T-helper 1 cell treated with Interleukin-12 subunit alpha and Interleukin-12 subunit beta and Interleukin-4 antibody, amounts not matched to agents 30 μg/mL and 1 μg/mL, for 36 hours (primary cell): ENCODE results near the gene MTHFD1L.

Source experiments
- H3K27ac Mint-ChIP-seq: one replicate; pipeline ENCODE4 v1.8.0; 2021; ENCODE audit warnings: mild to moderate bottlenecking, mixed read lengths
- H3K27me3 Mint-ChIP-seq: one replicate; pipeline ENCODE4 v1.8.0; 2021; ENCODE audit warnings: low read depth, mixed read lengths
- H3K36me3 Mint-ChIP-seq: one replicate; pipeline ENCODE4 v1.8.0; 2021; ENCODE audit warnings: low read depth, mixed read lengths
- H3K4me1 Mint-ChIP-seq: one replicate; pipeline ENCODE4 v1.8.0; 2021; ENCODE audit warnings: low read depth, mixed read lengths
- H3K4me3 Mint-ChIP-seq: one replicate; pipeline ENCODE4 v1.8.0; 2021; ENCODE audit warnings: mild to moderate bottlenecking, moderate library complexity, mixed read lengths
- H3K9me3 Mint-ChIP-seq: one replicate; pipeline ENCODE4 v1.8.0; 2021; ENCODE audit warnings: mixed read lengths

Gene MTHFD1L

DNA sequence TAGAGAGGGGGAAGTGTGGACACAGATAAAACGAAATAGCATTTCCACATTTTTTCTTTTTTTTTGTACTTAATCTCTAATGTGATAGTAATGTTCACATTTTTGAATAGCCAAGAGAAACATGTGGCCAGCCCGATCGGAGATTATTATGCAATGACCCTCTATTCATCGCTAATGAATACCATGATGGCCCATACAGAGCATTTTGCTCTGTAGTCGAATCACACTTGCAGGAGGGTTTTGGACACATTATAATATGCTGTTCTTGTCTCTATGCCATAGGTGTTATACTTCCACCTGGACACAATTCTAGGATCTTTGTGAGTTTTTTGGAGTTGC is 60.1 kb downstream of the MTHFD1L start:
- no peak overlapping the region for H3K4me3 Mint-ChIP-seq
- H3K9me3 Mint-ChIP-seq, result no peaks in the 10 kb centered on the region
- H3K27ac Mint-ChIP-seq, result no peak overlapping the region
- no peaks in the 10 kb centered on the region for H3K27me3 Mint-ChIP-seq
- no peaks in the 10 kb centered on the region for H3K4me1 Mint-ChIP-seq
- peaks cover 13% of the 10 kb centered on the region for H3K36me3 Mint-ChIP-seq

DNA sequence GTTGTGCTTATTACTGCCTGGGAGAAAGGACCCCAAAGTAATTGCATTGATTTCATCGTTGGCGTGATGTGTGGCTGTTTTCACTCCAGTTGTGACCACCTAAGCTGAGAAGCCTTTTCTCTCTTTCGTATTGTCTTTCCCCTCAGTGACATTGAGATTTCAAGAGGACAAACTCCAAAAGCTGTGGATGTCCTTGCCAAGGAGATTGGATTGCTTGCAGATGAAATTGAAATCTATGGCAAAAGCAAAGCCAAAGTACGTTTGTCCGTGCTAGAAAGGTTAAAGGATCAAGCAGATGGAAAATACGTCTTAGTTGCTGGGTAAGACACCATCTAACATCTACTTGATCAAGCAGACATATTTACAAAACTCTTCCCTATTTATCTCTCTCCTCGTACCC is 60.5 kb downstream of the MTHFD1L start:
- no peak overlapping the region for H3K27ac Mint-ChIP-seq
- no peaks in the 10 kb centered on the region for H3K4me1 Mint-ChIP-seq
- no peaks in the 10 kb centered on the region for H3K9me3 Mint-ChIP-seq
- peaks cover 13% of the 10 kb centered on the region for H3K36me3 Mint-ChIP-seq
- H3K27me3 Mint-ChIP-seq, result no peaks in the 10 kb centered on the region
- no peak overlapping the region for H3K4me3 Mint-ChIP-seq

DNA sequence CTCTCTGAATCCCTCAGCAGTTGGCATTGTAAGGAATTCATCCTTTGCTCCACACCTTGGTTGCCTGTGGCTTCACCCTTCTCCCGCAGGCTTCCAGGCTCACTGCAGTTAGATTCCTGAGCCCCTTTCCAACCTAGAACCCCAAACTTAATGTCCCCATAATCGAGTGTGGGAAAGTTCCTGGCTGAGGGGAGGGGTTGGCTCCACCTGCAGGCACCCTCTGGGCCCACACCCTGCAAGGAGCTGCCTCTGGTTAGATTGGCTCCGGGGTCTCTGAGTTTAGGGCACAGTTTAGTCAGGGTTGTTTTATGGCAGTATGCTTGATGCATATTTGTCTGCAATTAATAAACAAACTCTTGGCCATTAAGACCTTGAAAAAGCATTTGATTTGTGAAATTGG is 63.4 kb downstream of the MTHFD1L start:
- Mint-ChIP-seq H3K4me1 (no peaks in the 10 kb centered on the region), H3K4me3 (no peak overlapping the region), H3K9me3 (no peaks in the 10 kb centered on the region), H3K27ac (no peak overlapping the region), H3K36me3 (peaks cover 13% of the 10 kb centered on the region), H3K27me3 (no peaks in the 10 kb centered on the region)

DNA sequence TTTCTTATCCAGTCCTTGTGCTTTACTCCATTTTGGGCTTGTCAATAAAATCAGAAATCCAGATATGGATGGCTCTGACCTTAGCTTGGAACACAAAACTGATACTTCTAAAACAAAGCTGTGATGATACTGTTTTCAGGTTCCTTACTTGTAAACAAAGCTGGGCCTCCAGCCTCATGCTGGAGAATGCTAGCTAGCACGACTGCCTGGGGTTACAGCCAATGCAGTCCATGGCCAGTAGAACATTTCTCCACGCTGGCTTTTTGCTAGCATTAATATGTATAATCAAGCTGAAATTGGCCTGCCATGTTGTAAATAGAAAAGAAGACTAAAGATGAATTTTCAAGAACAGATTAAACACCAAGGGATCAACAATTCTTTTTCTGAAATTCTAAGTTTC is 63.9 kb downstream of the MTHFD1L start:
- Mint-ChIP-seq H3K27me3 (no peaks in the 10 kb centered on the region), H3K9me3 (no peaks in the 10 kb centered on the region), H3K4me3 (no peak overlapping the region), H3K4me1 (no peaks in the 10 kb centered on the region), H3K36me3 (peaks cover 16% of the 10 kb centered on the region), H3K27ac (no peak overlapping the region)

DNA sequence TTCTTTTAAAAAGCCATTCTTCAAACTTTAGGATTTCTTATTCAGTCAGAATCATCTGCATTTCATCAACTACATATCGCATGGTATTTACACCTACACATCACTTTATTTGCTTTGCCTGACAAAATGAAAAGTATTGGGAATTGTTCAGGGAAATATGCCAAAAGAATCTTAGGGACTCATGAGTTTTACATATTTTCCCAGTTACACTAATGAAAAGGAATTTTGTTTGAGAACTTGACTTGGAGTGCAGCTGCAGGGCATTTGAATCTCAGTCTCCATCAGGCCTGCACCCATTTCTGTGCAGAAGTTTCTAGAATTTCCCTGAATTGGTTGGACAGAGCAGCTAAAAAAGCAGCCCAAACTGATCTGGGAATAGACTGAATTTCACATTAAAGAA is 65.3 kb downstream of the MTHFD1L start:
- H3K4me1 Mint-ChIP-seq, result no peaks in the 10 kb centered on the region
- H3K9me3 Mint-ChIP-seq, result no peaks in the 10 kb centered on the region
- no peak overlapping the region for H3K27ac Mint-ChIP-seq
- H3K27me3 Mint-ChIP-seq, result no peaks in the 10 kb centered on the region
- H3K4me3 Mint-ChIP-seq, result no peak overlapping the region
- peaks cover 13% of the 10 kb centered on the region for H3K36me3 Mint-ChIP-seq

DNA sequence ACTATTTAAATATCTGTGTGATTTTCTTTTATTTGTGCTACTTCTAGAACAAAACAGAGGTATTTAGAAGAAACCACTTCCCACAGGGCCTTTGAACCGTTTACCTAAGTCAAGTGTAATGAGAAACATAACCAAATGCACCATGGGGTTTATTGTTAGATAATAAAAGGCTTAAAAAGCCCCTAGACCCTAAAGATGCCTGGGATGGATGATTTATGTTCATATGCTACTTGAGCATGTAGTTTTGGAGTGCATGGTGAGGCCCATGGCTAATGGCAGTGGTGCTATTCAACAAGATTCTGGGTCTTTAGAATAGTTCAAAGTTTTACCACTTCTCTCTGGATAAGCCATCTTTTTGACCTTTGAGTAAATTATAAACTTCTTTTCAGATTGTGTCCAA is 65.9 kb downstream of the MTHFD1L start:
- Mint-ChIP-seq H3K27me3 (no peaks in the 10 kb centered on the region), H3K36me3 (peaks cover 11% of the 10 kb centered on the region), H3K27ac (no peak overlapping the region)

DNA sequence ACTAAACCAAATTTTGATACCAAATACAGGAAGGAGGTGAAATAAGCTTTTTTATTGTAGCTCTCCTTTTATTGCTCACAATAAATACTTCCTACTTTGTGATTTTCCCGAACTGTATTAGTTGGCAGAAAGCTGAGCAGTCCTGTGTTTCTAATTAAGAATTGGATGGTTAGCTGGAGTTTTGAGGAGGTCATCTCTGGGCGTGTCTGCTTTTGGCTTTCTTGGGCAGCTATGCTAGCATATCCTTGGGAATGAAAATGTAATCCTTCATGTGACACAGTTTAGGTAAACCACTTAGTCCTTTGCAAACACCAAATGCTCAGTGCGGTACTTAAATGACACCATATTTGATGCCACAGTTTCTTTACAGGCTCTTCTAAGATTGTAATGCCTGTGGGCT is 67.5 kb downstream of the MTHFD1L start:
- Mint-ChIP-seq H3K4me3 (no peak overlapping the region), H3K9me3 (no peaks in the 10 kb centered on the region), H3K27me3 (no peaks in the 10 kb centered on the region), H3K36me3 (peaks cover 14% of the 10 kb centered on the region), H3K27ac (no peak overlapping the region), H3K4me1 (no peaks in the 10 kb centered on the region)

More for the DNA sequence above, 65.9 kb downstream of the MTHFD1L start:
- Mint-ChIP-seq H3K4me1 (no peaks in the 10 kb centered on the region), H3K9me3 (no peaks in the 10 kb centered on the region), H3K4me3 (no peak overlapping the region)

DNA sequence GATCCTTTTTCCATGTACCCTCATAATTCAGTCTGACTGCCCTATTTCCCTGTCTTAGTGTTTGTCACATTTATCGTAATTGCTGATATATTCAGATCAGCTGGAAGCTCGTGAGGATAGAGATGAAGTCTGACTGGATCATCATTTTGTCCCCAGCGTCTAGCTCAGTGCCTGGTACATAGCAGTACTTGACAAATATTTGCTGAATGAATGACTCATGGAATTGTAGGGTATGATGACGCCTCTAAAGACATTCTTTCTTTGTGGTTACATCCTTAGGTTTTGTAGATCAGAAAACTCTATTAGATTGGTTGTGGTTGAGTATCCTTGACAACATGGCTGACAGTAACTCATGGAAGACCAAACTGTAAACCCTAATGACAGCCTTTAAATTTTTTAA is 68.9 kb downstream of the MTHFD1L start:
- H3K27me3 Mint-ChIP-seq, result no peaks in the 10 kb centered on the region
- no peaks in the 10 kb centered on the region for H3K9me3 Mint-ChIP-seq
- H3K4me3 Mint-ChIP-seq, result no peak overlapping the region
- no peak overlapping the region for H3K27ac Mint-ChIP-seq
- H3K36me3 Mint-ChIP-seq, result peaks cover 18% of the 10 kb centered on the region
- H3K4me1 Mint-ChIP-seq, result no peaks in the 10 kb centered on the region

DNA sequence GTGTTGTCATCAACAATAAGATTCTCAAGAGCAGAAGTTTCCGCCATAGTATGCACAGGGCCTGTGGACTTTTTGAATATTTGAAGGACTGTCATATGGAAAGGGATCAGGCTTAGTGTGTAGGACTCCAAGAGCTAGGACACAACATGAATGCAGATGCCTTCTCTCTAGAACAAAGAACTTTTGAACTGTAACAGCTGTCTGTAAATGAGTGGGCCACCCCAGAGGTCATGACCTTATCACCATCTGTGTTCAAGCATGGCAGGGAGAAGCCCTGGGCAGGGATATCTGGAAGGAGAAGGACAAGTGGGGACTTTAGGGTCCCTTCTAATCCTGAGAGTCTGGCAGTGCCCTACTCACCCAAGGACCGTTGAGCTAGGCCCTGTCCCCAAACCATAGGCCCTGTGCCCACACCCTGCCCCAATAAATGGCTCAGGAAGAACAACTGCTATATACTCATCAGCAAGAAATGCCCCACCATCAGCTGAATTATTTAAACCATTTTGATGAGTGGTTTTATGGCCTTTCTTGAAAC is 70.6 kb downstream of the MTHFD1L start:
- H3K4me3 Mint-ChIP-seq, result no peak overlapping the region
- H3K27ac Mint-ChIP-seq, result no peak overlapping the region
- H3K36me3 Mint-ChIP-seq, result peaks cover 23% of the 10 kb centered on the region

DNA sequence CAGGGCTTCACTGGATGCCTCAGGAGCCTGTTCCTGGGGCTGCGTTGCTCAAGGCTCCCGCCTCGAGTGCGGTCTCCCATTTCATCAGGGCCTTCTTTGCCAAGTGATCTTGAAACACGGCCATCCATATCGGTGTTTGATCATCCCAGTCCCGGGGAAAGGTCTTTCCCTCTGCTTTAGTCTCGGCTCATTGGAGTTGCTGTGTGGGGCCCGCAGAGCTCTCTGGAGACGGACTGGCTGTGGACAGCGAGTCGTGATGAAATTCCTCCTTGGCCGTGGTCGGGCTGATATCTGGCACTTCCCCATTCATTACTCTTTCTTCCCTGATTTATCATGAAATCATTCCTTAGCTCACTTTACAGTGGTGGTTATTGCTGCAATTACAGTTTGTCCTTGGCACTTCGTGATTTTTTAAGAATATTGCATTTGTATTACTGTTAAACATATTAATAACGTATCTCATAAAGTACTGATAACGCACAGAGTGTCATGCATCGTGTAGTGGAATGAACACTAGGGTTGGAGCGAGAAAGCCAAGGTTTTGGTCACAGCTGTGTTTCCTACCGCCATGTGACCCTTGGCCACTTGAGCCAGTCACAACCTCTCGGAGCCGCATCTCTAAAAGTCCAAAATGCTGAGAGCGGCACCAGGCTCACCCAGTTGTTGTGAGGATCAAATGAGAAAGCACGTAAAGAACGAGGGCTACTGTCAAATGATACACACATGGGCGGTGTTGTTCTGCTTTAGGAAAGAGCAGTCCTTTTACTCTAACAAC is 71.8 kb downstream of the MTHFD1L start:
- H3K27me3 Mint-ChIP-seq, result no peaks in the 10 kb centered on the region
- H3K4me3 Mint-ChIP-seq, result no peak overlapping the region
- peaks cover 28% of the 10 kb centered on the region for H3K36me3 Mint-ChIP-seq
- H3K27ac Mint-ChIP-seq, result no peak overlapping the region
- H3K9me3 Mint-ChIP-seq, result no peaks in the 10 kb centered on the region
- H3K4me1 Mint-ChIP-seq, result peaks cover 4% of the 10 kb centered on the region

More for the DNA sequence above, 70.6 kb downstream of the MTHFD1L start:
- Mint-ChIP-seq H3K9me3 (no peaks in the 10 kb centered on the region), H3K27me3 (no peaks in the 10 kb centered on the region), H3K4me1 (peaks cover 4% of the 10 kb centered on the region)

DNA sequence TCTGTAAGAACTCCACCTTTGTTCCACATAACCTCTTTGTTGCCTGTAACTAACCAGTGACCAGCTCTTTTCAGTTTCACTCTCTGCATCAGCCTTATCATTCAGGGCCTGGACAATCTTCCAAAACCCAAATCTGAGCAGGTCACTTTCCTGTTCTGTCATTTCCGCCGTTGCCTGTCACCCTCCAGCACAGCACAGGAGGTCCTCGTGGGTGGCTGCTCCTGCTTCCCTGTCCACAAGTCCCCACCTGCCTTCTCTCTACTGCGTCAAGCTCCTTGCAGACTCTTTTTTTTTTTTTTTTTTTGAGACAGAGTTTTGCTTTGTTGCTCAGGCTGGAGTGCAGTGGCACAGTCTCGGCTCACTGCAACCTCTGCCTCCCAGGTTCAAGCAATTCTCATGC is 73.9 kb downstream of the MTHFD1L start:
- Mint-ChIP-seq H3K9me3 (no peaks in the 10 kb centered on the region), H3K27me3 (no peaks in the 10 kb centered on the region), H3K4me1 (peaks cover 4% of the 10 kb centered on the region), H3K36me3 (peaks cover 22% of the 10 kb centered on the region), H3K27ac (no peak overlapping the region), H3K4me3 (no peak overlapping the region)

DNA sequence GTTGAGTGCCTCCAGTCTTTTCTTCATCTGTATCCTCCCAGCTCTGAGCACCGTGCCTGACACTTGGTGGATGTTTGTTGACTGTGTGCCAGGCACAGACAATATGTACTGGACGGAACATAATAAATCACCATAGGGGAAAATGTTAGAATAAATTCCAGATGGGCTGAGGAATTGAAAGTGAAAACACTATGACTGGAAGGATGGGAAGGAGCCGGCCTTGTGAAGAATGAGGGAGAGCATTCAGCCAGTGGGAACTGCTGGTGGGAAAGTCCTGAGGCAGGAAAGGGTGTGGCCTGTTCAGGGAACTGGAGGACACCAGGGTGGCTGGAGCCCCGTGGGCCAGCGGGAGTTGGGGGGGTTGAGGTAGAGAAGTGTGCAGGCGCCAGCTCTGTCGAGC is 75.4 kb downstream of the MTHFD1L start:
- H3K4me1 Mint-ChIP-seq, result peaks cover 4% of the 10 kb centered on the region
- H3K9me3 Mint-ChIP-seq, result no peaks in the 10 kb centered on the region
- no peak overlapping the region for H3K4me3 Mint-ChIP-seq
- H3K27me3 Mint-ChIP-seq, result no peaks in the 10 kb centered on the region
- H3K36me3 Mint-ChIP-seq, result peaks cover 22% of the 10 kb centered on the region
- H3K27ac Mint-ChIP-seq, result no peak overlapping the region

DNA sequence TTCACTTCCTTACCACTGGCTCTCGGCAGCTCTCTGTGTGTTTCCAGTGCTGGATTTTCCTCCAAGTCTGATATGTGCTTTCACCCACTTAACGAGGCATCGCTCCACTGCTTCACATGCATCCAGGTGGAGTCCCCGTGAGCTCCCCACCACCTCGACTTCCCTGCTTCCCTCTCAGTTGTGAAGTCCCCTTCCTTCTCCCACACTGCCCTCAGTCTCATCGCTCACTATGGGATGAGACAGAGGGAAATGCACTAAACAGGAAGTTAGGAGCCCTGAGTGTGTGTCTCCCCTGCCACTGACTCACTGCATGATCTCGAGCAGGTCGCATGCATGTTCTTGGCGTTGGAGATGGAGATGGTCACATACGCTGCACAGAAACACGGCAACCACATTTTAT is 84.0 kb downstream of the MTHFD1L start:
- Mint-ChIP-seq H3K4me3 (no peak overlapping the region), H3K36me3 (peaks cover 34% of the 10 kb centered on the region)

DNA sequence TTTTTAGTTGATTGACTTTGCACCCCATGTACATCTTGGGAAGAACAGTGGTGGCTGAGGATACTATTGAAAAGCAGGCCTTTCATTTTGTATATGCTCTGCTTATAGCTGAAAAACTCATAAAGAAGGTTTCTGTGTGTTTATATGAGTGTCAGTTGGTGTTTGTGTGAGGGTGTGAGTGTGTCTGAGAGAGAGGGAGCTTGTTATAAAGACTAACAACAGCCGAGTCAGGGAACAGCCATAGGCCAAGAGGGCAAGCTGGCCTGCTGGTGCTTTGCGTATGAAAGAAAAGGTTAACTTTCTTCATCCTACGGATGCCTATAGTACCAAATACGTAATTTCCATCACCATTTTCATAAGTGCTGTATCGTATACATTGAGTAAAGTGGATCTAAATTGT is 88.3 kb downstream of the MTHFD1L start:
- no peaks in the 10 kb centered on the region for H3K27me3 Mint-ChIP-seq
- peaks cover 46% of the 10 kb centered on the region for H3K36me3 Mint-ChIP-seq
- no peaks in the 10 kb centered on the region for H3K4me1 Mint-ChIP-seq
- H3K27ac Mint-ChIP-seq, result no peak overlapping the region
- no peaks in the 10 kb centered on the region for H3K9me3 Mint-ChIP-seq
- H3K4me3 Mint-ChIP-seq, result no peak overlapping the region

More for the DNA sequence above, 84.0 kb downstream of the MTHFD1L start:
- no peak overlapping the region for H3K27ac Mint-ChIP-seq
- H3K9me3 Mint-ChIP-seq, result no peaks in the 10 kb centered on the region
- no peaks in the 10 kb centered on the region for H3K27me3 Mint-ChIP-seq
- H3K4me1 Mint-ChIP-seq, result no peaks in the 10 kb centered on the region

DNA sequence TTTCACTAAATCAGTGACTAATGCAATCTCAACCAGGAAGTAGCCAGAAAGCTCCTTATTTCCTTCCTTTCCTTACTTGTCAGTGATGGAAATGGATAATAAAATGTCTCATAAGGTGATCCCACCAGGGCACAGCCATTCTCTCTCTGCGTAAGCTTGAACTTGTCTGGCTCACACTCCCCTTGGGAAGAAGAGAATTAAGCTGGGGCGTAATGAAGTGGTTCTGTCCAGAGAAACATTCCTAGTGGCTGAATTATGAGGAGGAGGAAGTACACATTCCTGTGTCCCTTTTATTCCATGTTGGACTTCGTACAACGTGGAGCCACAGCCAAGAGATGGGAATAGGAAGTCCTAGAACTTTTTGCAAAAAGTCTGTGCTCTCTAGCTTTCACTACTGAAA is 93.7 kb downstream of the MTHFD1L start:
- Mint-ChIP-seq H3K4me3 (no peak overlapping the region), H3K9me3 (no peaks in the 10 kb centered on the region), H3K27me3 (no peaks in the 10 kb centered on the region), H3K4me1 (no peaks in the 10 kb centered on the region), H3K27ac (no peak overlapping the region), H3K36me3 (peaks cover 18% of the 10 kb centered on the region)
